ENCODE measurements around the gene OR51B4.

DNA sequence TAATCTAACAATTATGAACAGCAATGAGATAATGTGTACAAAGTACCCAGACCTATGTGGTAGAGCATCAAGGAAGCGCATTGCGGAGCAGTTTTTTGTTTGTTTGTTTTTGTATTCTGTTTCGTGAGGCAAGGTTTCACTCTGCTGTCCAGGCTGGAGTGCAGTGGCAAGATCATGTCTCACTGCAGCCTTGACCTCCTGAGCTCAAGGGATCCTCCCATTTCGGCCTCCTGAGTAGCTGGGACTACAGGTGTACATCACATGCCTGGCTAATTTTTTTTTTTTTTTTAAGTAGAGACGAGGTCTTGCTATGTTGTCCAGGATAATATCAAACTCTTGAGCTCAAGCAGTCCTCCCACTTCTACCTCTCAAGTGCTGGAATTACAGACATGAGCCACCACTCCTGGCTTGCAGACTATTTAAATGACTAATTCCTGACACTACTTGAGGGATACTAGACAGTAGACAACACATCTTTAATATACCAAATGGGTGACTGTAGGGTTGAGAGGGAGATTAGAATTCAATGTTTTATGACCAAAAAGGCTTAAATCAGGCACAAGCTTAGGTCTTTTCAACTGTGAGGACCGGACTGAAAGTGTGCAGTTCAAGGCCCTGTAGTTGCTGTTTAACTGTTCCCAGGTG lies 12.7 kb downstream of the OR51B4 start:
- TF ChIP-seq, protein P1, sequence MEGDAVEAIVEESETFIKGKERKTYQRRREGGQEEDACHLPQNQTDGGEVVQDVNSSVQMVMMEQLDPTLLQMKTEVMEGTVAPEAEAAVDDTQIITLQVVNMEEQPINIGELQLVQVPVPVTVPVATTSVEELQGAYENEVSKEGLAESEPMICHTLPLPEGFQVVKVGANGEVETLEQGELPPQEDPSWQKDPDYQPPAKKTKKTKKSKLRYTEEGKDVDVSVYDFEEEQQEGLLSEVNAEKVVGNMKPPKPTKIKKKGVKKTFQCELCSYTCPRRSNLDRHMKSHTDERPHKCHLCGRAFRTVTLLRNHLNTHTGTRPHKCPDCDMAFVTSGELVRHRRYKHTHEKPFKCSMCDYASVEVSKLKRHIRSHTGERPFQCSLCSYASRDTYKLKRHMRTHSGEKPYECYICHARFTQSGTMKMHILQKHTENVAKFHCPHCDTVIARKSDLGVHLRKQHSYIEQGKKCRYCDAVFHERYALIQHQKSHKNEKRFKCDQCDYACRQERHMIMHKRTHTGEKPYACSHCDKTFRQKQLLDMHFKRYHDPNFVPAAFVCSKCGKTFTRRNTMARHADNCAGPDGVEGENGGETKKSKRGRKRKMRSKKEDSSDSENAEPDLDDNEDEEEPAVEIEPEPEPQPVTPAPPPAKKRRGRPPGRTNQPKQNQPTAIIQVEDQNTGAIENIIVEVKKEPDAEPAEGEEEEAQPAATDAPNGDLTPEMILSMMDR (conservative IDR thresholded peaks at IDR 0.05; ENCODE audit: low read depth, low read length), result no peak
- TF ChIP-seq EZH2 (IDR thresholded peaks at IDR 0.05; ENCODE audit: low read length, unreplicated experiment) (no peak), EZH2phosphoT487 (IDR thresholded peaks at IDR 0.05; ENCODE audit: borderline replicate concordance, low read length) (no peak)
